OCI-LY3 (cell line): ENCODE results near the gene BTBD6.

ENCODE experiments used
- H2AFZ ChIP-seq: fragments of 200-600, 300-600 bp; shearing (Covaris generic); 2 replicates; pipeline ENCODE4 v1.6.0; 2014; ENCODE audit warnings: antibody characterized with exemption, low read depth, low read length
- H3K27ac ChIP-seq: fragments of 200-600, 300-600 bp; sonication (generic); 2 replicates; pipeline ENCODE4 v1.5.1; 2014; ENCODE audit warnings: mild to moderate bottlenecking, low read length, moderate library complexity, mixed read lengths
- H3K27me3 ChIP-seq: fragments of 200-600, 300-600 bp; sonication (generic); 2 replicates; pipeline ENCODE4 v1.6.1; 2014; ENCODE audit warnings: low read depth, low read length, mixed read lengths
- H3K36me3 ChIP-seq: fragments of 200-600, 300-600 bp; sonication (generic); replicated peaks from 2 replicates; pipeline ENCODE3; 2014; ENCODE audit warnings: low read depth, low read length, mixed read lengths
- H3K4me1 ChIP-seq: fragments of 300-600, 200-600 bp; sonication (generic); 2 replicates; pipeline ENCODE4 v1.6.1; 2014; ENCODE audit warnings: low read length, mixed read lengths
- H3K4me2 ChIP-seq: fragments of 200-600, 300-600 bp; sonication (generic); 2 replicates; pipeline ENCODE4 v1.6.1; 2014; ENCODE audit warnings: low read length, mixed read lengths
- H3K4me3 ChIP-seq: fragments of 300-600, 200-600 bp; sonication (generic); 2 replicates; pipeline ENCODE4 v1.5.1; 2014; ENCODE audit warnings: antibody characterized with exemption, mild to moderate bottlenecking, low read length, moderate library complexity
- H3K79me2 ChIP-seq: fragments of 300-600, 200-600 bp; shearing (Covaris generic); 2 replicates; pipeline ENCODE4 v1.6.1; 2014; ENCODE audit warnings: mild to moderate bottlenecking, low read length, mixed read lengths
- H3K9ac ChIP-seq: fragments of 300-600, 200-600 bp; shearing (Covaris generic); 2 replicates; pipeline ENCODE4 v1.6.0; 2014; ENCODE audit warnings: mild to moderate bottlenecking, low read length, moderate library complexity
- H3K9me3 ChIP-seq: fragments of 200-600, 300-600 bp; shearing (Covaris generic); 2 replicates; pipeline ENCODE4 v1.6.1; 2014; ENCODE audit warnings: low read length, mixed read lengths; ENCODE audit not compliant: insufficient read depth
- H4K20me1 ChIP-seq: fragments of 200-600, 300-600 bp; sonication (generic); 2 replicates; pipeline ENCODE4 v1.6.1; 2016; ENCODE audit warnings: low read length, mixed read lengths; ENCODE audit not compliant: insufficient read depth
- CTCF ChIP-seq: fragments of 200-600, 300-600 bp; sonication (generic); IDR thresholded peaks from 2 replicates; pipeline ENCODE4 v1.5.1; 2014; ENCODE audit warnings: antibody characterized with exemption, low read length, low read depth
- EZH2phosphoT487 ChIP-seq: fragments of 200-600 bp; shearing (Covaris generic); IDR thresholded peaks from 2 replicates; pipeline ENCODE4 v1.6.1; 2018; ENCODE audit warnings: antibody characterized with exemption, mixed run types, low read depth

Gene BTBD6

GRCh38 chr14:105200641-105201040, 47.7 kb upstream of the BTBD6 start:
- Histone ChIP-seq H3K4me1 (no peaks in the 10 kb centered on the region), H3K9me3 (no peaks in the 10 kb centered on the region), H3K27ac (no peak overlapping the region), H3K27me3 (peaks cover 20% of the 10 kb centered on the region), H3K79me2 (no peaks in the 10 kb centered on the region), H3K4me3 (no peak overlapping the region), H2AFZ (no peak overlapping the region), H3K9ac (no peak overlapping the region), H3K4me2 (no peak overlapping the region), H4K20me1 (no peaks in the 10 kb centered on the region), H3K36me3 (no peaks in the 10 kb centered on the region)
- TF ChIP-seq CTCF = no peak
- TF ChIP-seq EZH2phosphoT487 = no peak

GRCh38 chr14:105201156-105201924, 47.0 kb upstream of the BTBD6 start:
- H3K4me2 ChIP-seq = no peak overlapping the region
- H3K9ac ChIP-seq = no peak overlapping the region
- H3K27ac ChIP-seq = no peak overlapping the region
- no peaks in the 10 kb centered on the region for H3K4me1 ChIP-seq
- H2AFZ ChIP-seq = no peak overlapping the region
- H3K4me3 ChIP-seq = no peak overlapping the region
- no peaks in the 10 kb centered on the region for H3K36me3 ChIP-seq
- TF ChIP-seq EZH2phosphoT487 = no peak
- TF ChIP-seq CTCF = peak; percentile 27
- H4K20me1 ChIP-seq = no peaks in the 10 kb centered on the region
- H3K79me2 ChIP-seq = no peaks in the 10 kb centered on the region
- H3K9me3 ChIP-seq = no peaks in the 10 kb centered on the region
- peaks cover 16% of the 10 kb centered on the region for H3K27me3 ChIP-seq

- TF ChIP-seq CTCF = no peak
- TF ChIP-seq EZH2phosphoT487 = no peak
- Histone ChIP-seq H3K9me3 (no peaks in the 10 kb centered on the region), H3K4me2 (no peak overlapping the region), H3K27ac (no peak overlapping the region), H2AFZ (no peak overlapping the region), H3K4me3 (no peak overlapping the region), H3K27me3 (peaks cover 16% of the 10 kb centered on the region), H3K79me2 (no peaks in the 10 kb centered on the region), H3K4me1 (no peaks in the 10 kb centered on the region), H3K9ac (no peak overlapping the region), H4K20me1 (no peaks in the 10 kb centered on the region), H3K36me3 (no peaks in the 10 kb centered on the region)
These were observed 46.3 kb upstream of the BTBD6 start for GRCh38 chr14:105201925-105202513.

- peak overlapping the region; percentile 41 for H3K4me2 ChIP-seq
- no peak for TF ChIP-seq EZH2phosphoT487
- peak; percentile 88 for TF ChIP-seq CTCF
- H2AFZ ChIP-seq = no peak overlapping the region
- H3K27ac ChIP-seq = no peak overlapping the region
- H3K9ac ChIP-seq = no peak overlapping the region
- H3K79me2 ChIP-seq = no peaks in the 10 kb centered on the region
- no peaks in the 10 kb centered on the region for H3K4me1 ChIP-seq
- H3K27me3 ChIP-seq = peaks cover 14% of the 10 kb centered on the region
- H4K20me1 ChIP-seq = no peaks in the 10 kb centered on the region
- H3K36me3 ChIP-seq = no peaks in the 10 kb centered on the region
- H3K9me3 ChIP-seq = no peaks in the 10 kb centered on the region
- no peak overlapping the region for H3K4me3 ChIP-seq
These were observed 45.2 kb upstream of the BTBD6 start for GRCh38 chr14:105203057-105203531.
